Measurements from ENCODE around the gene TCHP. TPM values are rescaled to one million over a fixed set of nuclear protein-coding genes. Genes with fewer than 3 reads are reported as not detected.
"Not testable (repeated sequence)": the region's sequence is repeated elsewhere in the genome, so short reads cannot be mapped to it uniquely, and the experiment has no call there.

Gene TCHP
- total RNA-seq, 2 experiments from 2014 or later = 38.4 to 40.1 TPM

DNA sequence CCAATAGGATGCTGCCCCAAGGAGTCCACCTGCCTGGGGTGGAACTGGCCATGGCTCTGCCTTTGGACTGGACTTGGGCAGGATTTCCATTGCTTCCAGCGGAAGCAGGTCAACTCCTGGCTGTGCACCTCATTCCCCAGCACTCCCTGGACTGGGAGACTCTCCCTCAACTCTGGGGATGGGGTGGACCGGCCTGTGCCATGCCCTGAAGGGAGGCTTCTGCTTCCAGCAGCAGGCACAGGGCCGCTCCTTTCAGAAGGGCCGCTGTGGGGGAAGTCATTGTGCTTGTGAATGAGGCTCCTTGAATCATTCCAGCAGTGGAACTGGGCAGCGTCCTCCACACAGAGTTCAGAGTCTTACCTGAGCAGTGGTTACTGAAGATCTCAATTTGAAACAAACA, 23.0 kb downstream of the TCHP start:
- Mint-ChIP-seq H3K36me3 (peaks cover 17% of the 10 kb centered on the region), H3K27me3 (no peaks in the 10 kb centered on the region), H3K27ac (no peak overlapping the region), H3K4me1 (no peaks in the 10 kb centered on the region), H3K4me3 (no peak overlapping the region), H3K9me3 (ENCODE audit: low read depth) (no peaks in the 10 kb centered on the region)
- no peak for DNase-seq
- CTCF ChIA-PET = no interaction called here
- no peak for ATAC-seq

DNA sequence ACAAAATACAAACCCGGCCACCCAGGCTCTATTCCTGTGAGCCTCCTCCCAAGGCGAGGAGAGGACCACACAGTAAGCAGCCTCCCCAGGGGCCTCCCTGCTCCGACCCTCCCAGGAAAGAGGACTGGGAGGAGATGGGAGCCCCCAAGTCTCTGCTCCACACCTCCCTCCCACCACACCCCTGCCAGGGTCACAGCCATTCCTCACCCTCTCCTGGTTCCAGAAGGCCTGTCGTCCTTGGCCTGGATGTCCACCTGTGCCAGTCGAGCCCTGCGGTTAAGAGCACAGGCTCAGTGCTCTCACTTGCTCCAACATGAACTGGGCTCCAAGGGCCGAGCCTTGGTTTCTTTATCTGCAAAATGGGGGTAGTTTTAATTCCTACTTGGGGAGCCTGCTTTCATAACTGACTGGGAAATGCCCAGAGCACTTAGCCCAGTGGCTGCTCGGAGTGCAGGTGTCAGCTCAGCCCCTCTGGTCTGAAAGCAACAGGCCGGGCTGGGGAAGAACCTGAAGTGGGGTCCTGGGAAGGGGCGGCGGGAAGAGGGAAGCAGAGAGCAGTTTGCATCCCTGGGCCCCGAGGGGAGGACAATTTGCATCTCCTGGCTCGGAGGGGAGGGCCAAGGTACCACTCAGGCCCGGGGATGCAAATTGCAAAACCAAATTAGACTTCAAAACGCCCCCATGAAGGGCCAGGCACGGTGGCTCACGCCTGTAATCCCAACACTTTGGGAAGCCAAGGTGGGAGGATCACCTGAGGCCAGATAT, 23.6 kb downstream of the TCHP start:
- no peak overlapping the region for H3K27ac Mint-ChIP-seq
- H3K36me3 Mint-ChIP-seq = peaks cover 17% of the 10 kb centered on the region
- DNase-seq = no peak
- CTCF ChIA-PET = no interaction called here
- no peaks in the 10 kb centered on the region for H3K4me1 Mint-ChIP-seq
- no peaks in the 10 kb centered on the region for H3K27me3 Mint-ChIP-seq
- no peaks in the 10 kb centered on the region for H3K9me3 Mint-ChIP-seq (ENCODE audit: low read depth)
- ATAC-seq = no peak
- no peak overlapping the region for H3K4me3 Mint-ChIP-seq

DNA sequence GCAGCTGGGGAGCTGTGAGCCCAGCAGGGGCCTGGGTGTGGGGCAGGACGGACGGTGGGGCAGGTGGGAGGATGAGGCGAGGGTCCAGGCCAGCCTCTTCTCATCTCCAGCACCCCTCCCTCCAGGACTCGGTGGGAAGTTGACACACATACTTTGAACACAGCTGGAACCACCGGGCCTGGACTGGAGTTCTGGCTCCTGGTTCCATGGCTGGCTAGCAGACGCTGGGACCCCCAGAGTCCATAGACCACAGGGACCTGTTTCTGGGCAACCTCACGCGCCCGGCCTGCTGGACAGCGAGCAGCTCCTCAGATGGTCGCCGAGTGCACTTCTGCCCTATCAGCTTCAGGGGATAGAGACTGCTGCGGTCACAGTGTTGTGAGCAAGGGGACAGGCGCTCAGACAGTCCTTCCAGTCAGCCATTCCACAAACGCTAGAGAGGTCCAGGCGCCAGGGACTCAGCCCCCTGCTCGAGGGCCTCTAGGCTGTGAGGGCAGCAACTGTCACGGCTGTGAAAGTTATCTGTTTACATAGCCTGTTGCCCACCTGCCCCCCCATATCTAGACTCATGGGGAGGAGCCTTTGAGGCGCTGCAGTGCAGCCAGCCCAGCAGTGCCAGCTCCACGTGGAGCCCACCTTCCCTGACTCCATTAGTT, 25.2 kb downstream of the TCHP start:
- Mint-ChIP-seq H3K4me1 (no peaks in the 10 kb centered on the region), H3K27me3 (no peaks in the 10 kb centered on the region), H3K36me3 (peaks cover 12% of the 10 kb centered on the region), H3K4me3 (no peak overlapping the region), H3K9me3 (ENCODE audit: low read depth) (no peaks in the 10 kb centered on the region), H3K27ac (peak overlapping the region; percentile 37)
- DNase-seq (no peak), ATAC-seq (no peak)
- CTCF ChIA-PET = interaction anchor here (0.9 kb wide), 1 partner anchor 72 kb away, joined by 3 read pairs; no protein-coding TSS in a partner anchor

DNA sequence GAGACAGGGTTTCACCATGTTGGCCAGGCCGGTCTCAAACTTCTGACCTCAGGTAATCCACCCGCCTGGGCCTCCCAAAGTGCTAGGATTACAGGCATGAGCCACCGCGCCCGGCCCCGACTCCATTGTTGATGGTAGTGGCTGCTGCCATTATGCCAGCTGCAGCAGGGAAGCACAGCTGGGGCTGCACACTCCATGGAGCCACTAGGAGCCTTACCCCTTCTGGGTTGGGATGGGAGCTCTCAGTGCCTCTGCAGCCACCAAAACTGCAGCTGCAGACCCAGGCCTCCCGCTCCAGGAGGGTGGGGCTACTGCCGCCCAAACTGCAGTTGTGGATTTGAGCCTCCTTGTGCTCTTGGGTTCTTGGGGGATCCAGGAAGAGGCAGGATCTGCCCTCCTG, 25.9 kb downstream of the TCHP start:
- DNase-seq (no peak), ATAC-seq (no peak)
- H3K4me1 Mint-ChIP-seq = no peaks in the 10 kb centered on the region
- CTCF ChIA-PET = interaction anchor here (0.6 kb wide), 1 partner anchor 494 kb away, joined by 3 read pairs; no protein-coding TSS in a partner anchor
- peaks cover 8% of the 10 kb centered on the region for H3K36me3 Mint-ChIP-seq
- no peaks in the 10 kb centered on the region for H3K9me3 Mint-ChIP-seq (ENCODE audit: low read depth)
- no peak overlapping the region for H3K27ac Mint-ChIP-seq
- no peaks in the 10 kb centered on the region for H3K27me3 Mint-ChIP-seq
- H3K4me3 Mint-ChIP-seq = no peak overlapping the region

DNA sequence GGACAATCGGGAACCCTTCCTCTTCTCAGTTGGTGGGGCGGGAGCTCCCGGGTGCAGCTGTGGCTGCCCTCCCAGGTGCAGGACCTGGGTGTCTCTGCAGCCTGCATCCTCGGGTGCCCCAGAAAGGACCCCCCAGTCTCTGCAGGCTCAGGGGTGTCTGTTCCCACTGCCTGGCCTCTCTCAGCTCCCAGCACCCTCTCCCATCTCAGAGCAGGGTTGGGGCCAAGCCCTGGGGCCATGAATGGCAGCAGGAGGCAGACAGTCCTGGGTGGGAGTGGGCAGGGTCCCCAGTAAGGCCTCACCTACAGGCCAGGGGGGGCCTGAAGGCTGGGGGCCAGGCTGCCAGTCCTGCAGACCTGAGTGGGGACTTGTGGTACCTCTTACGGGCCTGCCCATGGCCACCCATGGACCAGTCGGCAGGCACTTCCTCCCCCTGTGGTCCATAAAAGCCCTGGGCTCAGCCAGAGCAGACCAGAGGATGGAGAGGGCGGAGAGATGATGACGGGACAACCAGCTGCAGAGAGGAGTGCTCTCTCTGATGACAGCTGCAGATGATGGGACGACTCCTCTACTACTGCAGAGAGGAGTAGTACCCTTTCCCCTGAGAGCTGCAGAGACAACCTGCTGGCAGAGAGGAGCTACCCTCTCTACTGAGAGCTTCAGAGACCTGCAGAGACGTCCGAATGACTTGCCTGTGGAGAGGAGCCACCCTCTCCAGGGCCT, 26.6 kb downstream of the TCHP start:
- no peak for DNase-seq
- no peaks in the 10 kb centered on the region for H3K4me1 Mint-ChIP-seq
- H3K9me3 Mint-ChIP-seq (ENCODE audit: low read depth) = no peaks in the 10 kb centered on the region
- ATAC-seq = no peak
- CTCF ChIA-PET = interaction anchor here (0.6 to 2.6 kb wide), 3 partner anchors 81 to 495 kb away, joined by 3 to 11 read pairs (median 3); no protein-coding TSS in a partner anchor
- H3K27ac Mint-ChIP-seq = no peak overlapping the region
- no peak overlapping the region for H3K4me3 Mint-ChIP-seq
- no peaks in the 10 kb centered on the region for H3K27me3 Mint-ChIP-seq
- peaks cover 7% of the 10 kb centered on the region for H3K36me3 Mint-ChIP-seq

DNA sequence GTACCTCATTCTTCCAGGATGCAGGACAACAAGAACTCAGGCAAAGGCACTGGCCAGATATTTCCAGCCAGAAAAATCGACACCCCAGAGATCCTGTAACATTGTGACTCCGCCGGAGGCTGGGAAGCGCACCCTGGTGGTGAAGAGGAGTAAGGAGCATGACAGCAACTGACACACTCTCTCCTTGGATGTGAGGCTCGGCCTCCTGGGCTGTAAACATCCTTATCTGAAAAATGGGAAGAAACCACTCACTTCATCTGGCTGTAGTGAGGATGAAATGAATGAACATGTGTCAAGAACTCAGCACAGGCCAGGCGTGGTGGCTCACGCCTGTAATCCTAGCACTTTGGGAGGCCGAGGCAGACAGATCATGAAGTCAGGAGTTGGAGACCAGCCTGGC, 27.5 kb downstream of the TCHP start:
- Mint-ChIP-seq H3K27ac (peak overlapping the region; percentile 13), H3K9me3 (ENCODE audit: low read depth) (no peaks in the 10 kb centered on the region), H3K36me3 (peaks cover 16% of the 10 kb centered on the region), H3K27me3 (no peaks in the 10 kb centered on the region), H3K4me3 (no peak overlapping the region), H3K4me1 (no peaks in the 10 kb centered on the region)
- CTCF ChIA-PET = interaction anchor here (0.7 to 2.6 kb wide), 5 partner anchors 24 to 123 kb away, joined by 3 to 16 read pairs (median 3); no protein-coding TSS in a partner anchor
- DNase-seq (peak; percentile 48), ATAC-seq (peak; percentile 65)

DNA sequence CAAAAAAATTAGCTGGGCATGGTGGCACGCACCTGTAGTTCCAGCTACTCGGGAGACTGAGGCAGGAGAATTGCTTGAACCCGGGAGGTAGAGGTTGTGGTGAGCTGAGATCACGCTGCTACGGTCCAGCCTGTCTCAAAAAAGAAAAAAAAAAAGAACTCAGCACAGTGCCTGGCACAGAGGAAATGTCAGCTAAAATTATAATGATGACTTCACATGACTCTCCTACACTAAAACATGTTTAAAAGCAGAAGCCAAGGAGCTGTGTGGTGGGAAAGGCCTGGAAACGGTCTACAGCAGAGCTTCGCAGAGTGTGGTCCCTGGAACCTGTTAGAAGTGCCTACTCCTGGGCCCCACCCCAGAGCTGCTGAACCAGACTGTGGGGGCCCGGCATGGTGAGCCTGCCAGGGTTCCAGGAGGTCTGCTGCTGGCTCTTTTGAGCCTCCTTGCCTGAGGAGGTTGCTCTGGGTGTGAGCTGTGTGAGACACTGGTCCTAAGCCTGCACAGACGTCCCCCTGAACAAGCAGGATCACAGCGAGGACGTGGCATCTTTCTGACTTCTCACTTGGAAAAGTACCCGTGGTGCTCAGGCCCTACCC, 28.1 kb downstream of the TCHP start:
- H3K4me3 Mint-ChIP-seq = no peak overlapping the region
- ATAC-seq = no peak
- H3K36me3 Mint-ChIP-seq = peaks cover 19% of the 10 kb centered on the region
- CTCF ChIA-PET = interaction anchor here (0.8 to 2.6 kb wide), 5 partner anchors 25 to 83 kb away, joined by 3 to 16 read pairs (median 3); no protein-coding TSS in a partner anchor
- H3K27ac Mint-ChIP-seq = no peak overlapping the region
- H3K9me3 Mint-ChIP-seq (ENCODE audit: low read depth) = no peaks in the 10 kb centered on the region
- no peaks in the 10 kb centered on the region for H3K27me3 Mint-ChIP-seq
- H3K4me1 Mint-ChIP-seq = no peaks in the 10 kb centered on the region
- no peak for DNase-seq

DNA sequence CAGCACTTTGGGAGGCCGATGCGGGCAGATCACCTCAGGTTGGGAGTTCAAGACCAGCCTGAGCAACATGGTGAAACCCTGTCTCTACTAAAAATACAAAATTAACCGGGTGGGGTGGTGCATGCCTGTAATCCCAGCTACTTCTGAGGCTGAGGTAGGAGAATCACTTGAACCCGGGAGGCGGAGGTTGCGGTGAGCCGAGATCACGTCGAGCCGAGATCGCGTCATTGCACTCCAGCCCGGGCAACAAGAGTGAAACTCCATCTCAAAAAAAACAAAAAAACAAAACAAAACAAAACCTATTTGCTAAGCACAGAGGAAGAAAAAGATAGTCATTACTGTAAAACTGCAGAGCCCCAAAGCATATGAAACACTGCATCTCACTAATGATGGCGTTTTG, 29.3 kb downstream of the TCHP start:
- not testable (repeated sequence) for H3K27me3 Mint-ChIP-seq; H3K4me3 Mint-ChIP-seq; DNase-seq; H3K4me1 Mint-ChIP-seq; ATAC-seq; H3K27ac Mint-ChIP-seq; H3K9me3 Mint-ChIP-seq (ENCODE audit: low read depth)
- H3K36me3 Mint-ChIP-seq = peaks cover 24% of the 10 kb centered on the region
- CTCF ChIA-PET = interaction anchor here (1.0 to 1.4 kb wide), 2 partner anchors 63 to 76 kb away, joined by 5 to 16 read pairs; no protein-coding TSS in a partner anchor

DNA sequence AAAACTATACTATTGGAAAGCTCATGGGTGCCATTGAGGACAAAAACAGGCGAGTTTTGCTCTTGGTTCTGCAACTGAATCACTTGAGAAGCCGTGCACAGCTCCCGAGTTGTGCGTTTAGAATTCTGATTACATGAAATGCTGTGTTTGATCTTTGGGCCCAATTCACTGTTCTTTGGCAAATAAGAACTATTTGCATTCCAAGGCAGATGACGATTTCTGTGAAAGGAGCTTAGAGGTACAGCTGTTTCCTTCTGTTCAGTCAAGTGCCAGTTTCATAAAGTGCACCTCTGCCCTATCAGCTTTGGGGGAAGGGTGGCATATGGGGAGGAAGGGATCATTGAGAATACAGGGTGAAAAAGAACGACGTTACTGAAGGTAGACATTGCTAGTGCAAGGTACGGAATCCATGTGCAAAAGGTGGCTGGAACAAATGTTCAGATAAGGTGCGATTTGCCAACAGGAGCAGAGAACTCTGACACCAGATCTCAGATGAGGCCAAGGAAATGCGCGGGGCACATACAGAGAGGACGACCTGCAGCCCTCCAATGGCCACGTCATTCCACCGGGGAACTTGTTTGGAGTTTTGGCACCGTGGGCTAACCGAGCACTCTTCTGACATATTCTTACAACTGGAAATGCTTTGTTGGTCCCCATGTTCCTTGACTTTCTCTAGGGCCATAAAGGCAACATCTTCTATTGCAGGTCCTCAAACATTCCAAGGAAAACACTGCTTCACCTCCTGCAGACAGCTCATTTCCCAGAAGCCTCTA, 30.1 kb downstream of the TCHP start:
- DNase-seq (no peak), ATAC-seq (no peak)
- no peak overlapping the region for H3K4me3 Mint-ChIP-seq
- H3K27ac Mint-ChIP-seq = no peak overlapping the region
- H3K27me3 Mint-ChIP-seq = no peaks in the 10 kb centered on the region
- H3K9me3 Mint-ChIP-seq (ENCODE audit: low read depth) = no peaks in the 10 kb centered on the region
- no peaks in the 10 kb centered on the region for H3K4me1 Mint-ChIP-seq
- H3K36me3 Mint-ChIP-seq = peaks cover 24% of the 10 kb centered on the region
- CTCF ChIA-PET = interaction anchor here (1.0 to 1.2 kb wide), 2 partner anchors 20 to 63 kb away, joined by 3 to 5 read pairs; no protein-coding TSS in a partner anchor

DNA sequence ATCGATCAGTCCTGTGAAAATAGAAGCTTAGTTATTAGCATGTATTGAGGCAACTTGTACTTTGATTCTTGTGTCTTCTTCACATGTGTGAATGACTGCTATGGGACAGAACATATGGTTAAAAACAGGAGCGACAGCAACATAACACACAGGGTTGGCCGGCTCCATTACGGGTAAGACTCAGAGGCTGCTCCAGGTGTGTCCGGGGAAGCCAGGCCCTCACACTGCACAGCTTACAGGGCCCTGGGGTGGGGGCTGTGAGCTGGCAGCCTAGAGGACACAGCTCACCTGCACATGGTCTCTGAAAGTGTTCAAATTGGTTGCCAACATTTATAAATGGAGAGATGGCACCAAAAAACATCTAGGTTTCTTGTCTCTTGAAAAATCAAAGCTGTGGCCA, 31.1 kb downstream of the TCHP start:
- H3K4me3 Mint-ChIP-seq = no peak overlapping the region
- no peaks in the 10 kb centered on the region for H3K9me3 Mint-ChIP-seq (ENCODE audit: low read depth)
- H3K27me3 Mint-ChIP-seq = no peaks in the 10 kb centered on the region
- CTCF ChIA-PET = interaction anchor here (1.2 kb wide), 1 partner anchor 21 kb away, joined by 3 read pairs; no protein-coding TSS in a partner anchor
- ATAC-seq (no peak), DNase-seq (no peak)
- H3K27ac Mint-ChIP-seq = no peak overlapping the region
- no peaks in the 10 kb centered on the region for H3K4me1 Mint-ChIP-seq
- H3K36me3 Mint-ChIP-seq = peaks cover 24% of the 10 kb centered on the region

DNA sequence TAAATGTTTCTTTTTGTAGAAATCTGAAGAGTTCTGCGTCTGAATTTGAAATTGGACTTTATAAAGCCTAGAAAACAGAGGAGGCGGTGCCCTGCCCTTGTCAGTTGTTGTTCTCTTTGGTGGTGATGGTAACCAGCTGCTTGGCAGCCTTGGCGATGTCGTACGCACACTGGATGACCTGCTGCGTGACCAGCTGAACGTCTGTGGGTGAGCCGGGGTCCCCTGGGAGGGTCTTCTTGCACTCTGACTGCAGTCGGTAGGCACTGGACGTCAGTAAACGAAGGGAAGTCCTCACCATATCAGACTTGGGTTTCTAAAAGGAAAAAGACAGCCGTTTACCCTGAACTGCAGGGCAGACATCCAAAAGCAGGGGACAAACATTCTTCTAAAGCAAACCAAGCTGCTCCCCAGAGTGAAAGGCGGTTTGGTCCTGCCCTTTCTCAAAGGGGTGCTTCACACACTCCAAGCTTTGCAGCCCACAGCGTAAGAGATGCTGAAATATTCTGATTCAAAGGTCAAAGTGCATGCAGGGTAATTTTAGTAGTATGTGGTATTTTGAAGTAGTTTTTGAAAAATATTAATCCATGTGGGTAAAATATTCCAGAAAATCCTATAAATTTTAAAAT, 32.9 kb downstream of the TCHP start:
- Mint-ChIP-seq H3K9me3 (ENCODE audit: low read depth) (no peaks in the 10 kb centered on the region), H3K27me3 (no peaks in the 10 kb centered on the region), H3K36me3 (peaks cover 29% of the 10 kb centered on the region), H3K4me1 (no peaks in the 10 kb centered on the region), H3K27ac (no peak overlapping the region), H3K4me3 (no peak overlapping the region)
- ATAC-seq = no peak
- DNase-seq = no peak
- CTCF ChIA-PET = no interaction called here

DNA sequence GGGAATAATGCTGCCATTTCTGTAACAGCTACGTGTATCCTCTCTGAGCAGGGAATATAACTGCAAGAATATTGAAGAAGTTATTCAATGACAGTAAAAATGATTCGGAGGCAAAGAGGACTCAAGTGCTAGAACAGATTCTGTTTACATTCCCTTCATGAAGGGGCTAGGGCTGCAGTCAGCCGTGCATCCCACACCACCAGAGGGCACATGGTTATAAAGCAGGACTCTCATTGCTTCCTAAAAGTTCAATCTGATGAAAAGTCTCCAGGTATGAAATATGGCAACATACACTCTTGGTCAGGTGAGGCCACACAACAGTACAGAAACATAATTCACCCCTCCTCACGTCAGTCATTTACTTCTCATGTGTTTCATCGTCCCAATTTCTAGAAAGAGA, 34.0 kb downstream of the TCHP start:
- CTCF ChIA-PET = no interaction called here
- ATAC-seq (no peak), DNase-seq (no peak)
- Mint-ChIP-seq H3K4me3 (no peak overlapping the region), H3K36me3 (peaks cover 29% of the 10 kb centered on the region), H3K9me3 (ENCODE audit: low read depth) (no peaks in the 10 kb centered on the region), H3K4me1 (no peaks in the 10 kb centered on the region), H3K27me3 (no peaks in the 10 kb centered on the region), H3K27ac (no peak overlapping the region)

All from activated CD8-positive, alpha-beta memory T cell treated with anti-CD3 and anti-CD28 coated beads, Interleukin-2, amount 10 ng/mL, durations not matched to agents 7 days and 5 days (primary cell).